H1 (cell line): ENCODE measurements around the gene SLC17A8.

Experiments
- EP300 ChIP-seq, 2 experiments: IDR thresholded peaks; 1 replicate in 1 of 2; 2 replicates in 1 of 2; pipeline ENCODE4 v1.6.1; 2011 to 2012; ENCODE audit warnings: low read depth in 2 of 2, low read length in 2 of 2, mild to moderate bottlenecking in 2 of 2, borderline replicate concordance in 1 of 2, inconsistent platforms in 1 of 2, moderate library complexity in 1 of 2
- JUN ChIP-seq: IDR thresholded peaks from 2 replicates; pipeline ENCODE4 v1.6.1; 2011; ENCODE audit warnings: low read depth, mild to moderate bottlenecking, improper control_type of control experiment, low read length
- MAFK ChIP-seq: IDR thresholded peaks from 2 replicates; pipeline ENCODE4 v1.6.1; 2012; ENCODE audit warnings: low read depth, mild to moderate bottlenecking, improper control_type of control experiment, low read length
- POLR2A ChIP-seq, 2 experiments: IDR thresholded peaks; 1 replicate in 1 of 2; 2 replicates in 1 of 2; pipeline ENCODE4 v1.6.1; 2011; ENCODE audit warnings: low read depth in 2 of 2, low read length in 2 of 2, mild to moderate bottlenecking in 2 of 2; ENCODE audit errors: control extremely low read depth in 1 of 2
- SAP30 ChIP-seq: fragments of 300-600 bp; sonication (generic); IDR thresholded peaks from 2 replicates; pipeline ENCODE4 v1.7.1; 2012; ENCODE audit warnings: low read length, moderate library complexity, mild to moderate bottlenecking, inconsistent platforms; ENCODE audit not compliant: insufficient read depth, insufficient replicate concordance
- SP1 ChIP-seq: IDR thresholded peaks from 2 replicates; pipeline ENCODE4 v1.6.1; 2011; ENCODE audit warnings: low read depth, low read length
- SRF ChIP-seq: IDR thresholded peaks from 2 replicates; pipeline ENCODE4 v1.6.1; 2011; ENCODE audit warnings: mild to moderate bottlenecking, low read depth, low read length, moderate library complexity
- SUZ12 ChIP-seq: fragments of 200-600 bp; sonication (generic); IDR thresholded peaks from 2 replicates; pipeline ENCODE4 v1.6.1; 2012; ENCODE audit warnings: mild to moderate bottlenecking, inconsistent platforms, low read length, moderate library complexity, mixed read lengths
- TF ChIP-seq, protein P1 (sequence below), 3 experiments: IDR thresholded peaks; 1 replicate in 2 of 3; 2 replicates in 1 of 3; pipeline versions ENCODE4 v1.5.1 to v1.6.1; 2011; ENCODE audit warnings: low read length in 3 of 3, mild to moderate bottlenecking in 3 of 3, inconsistent platforms in 2 of 3, low read depth in 1 of 3, moderate library complexity in 1 of 3; ENCODE audit not compliant: insufficient read depth in 1 of 3; ENCODE audit errors: control extremely low read depth in 1 of 3

DNA sequence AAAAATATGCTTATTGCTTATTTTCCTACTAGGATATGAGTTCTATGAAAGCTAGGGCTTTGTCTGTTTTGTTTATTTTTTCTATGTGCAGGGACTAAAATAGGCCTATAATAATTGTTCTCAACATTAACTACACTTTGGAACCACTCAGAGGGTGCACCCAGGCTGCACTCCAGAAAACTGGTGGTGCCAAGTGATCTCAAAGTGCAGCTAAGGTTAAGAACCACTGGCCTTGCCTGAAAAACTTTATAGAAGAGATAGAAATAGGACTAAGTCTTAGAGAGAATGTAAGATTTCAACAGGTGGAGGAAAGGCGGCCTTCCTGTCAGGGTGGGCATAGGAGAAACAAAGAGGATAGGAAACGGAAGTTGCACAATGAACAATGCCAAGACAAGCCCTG is 79.1 kb downstream of the SLC17A8 start:
- TF ChIP-seq MAFK (no peak), SRF (no peak), SP1 (no peak), POLR2A (IDR thresholded peaks at IDR 0.05; ENCODE audit: control extremely low read depth in 1 of 2, low read depth in 2 of 2, low read length in 2 of 2) (no peak), EP300 (IDR thresholded peaks at IDR 0.05; ENCODE audit: borderline replicate concordance in 1 of 2, low read depth in 2 of 2, low read length in 2 of 2) (no peak), SAP30 (no peak), SUZ12 (no peak), JUN (no peak)
- TF ChIP-seq, protein P1, sequence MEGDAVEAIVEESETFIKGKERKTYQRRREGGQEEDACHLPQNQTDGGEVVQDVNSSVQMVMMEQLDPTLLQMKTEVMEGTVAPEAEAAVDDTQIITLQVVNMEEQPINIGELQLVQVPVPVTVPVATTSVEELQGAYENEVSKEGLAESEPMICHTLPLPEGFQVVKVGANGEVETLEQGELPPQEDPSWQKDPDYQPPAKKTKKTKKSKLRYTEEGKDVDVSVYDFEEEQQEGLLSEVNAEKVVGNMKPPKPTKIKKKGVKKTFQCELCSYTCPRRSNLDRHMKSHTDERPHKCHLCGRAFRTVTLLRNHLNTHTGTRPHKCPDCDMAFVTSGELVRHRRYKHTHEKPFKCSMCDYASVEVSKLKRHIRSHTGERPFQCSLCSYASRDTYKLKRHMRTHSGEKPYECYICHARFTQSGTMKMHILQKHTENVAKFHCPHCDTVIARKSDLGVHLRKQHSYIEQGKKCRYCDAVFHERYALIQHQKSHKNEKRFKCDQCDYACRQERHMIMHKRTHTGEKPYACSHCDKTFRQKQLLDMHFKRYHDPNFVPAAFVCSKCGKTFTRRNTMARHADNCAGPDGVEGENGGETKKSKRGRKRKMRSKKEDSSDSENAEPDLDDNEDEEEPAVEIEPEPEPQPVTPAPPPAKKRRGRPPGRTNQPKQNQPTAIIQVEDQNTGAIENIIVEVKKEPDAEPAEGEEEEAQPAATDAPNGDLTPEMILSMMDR (IDR thresholded peaks at IDR 0.05; ENCODE audit: control extremely low read depth in 1 of 3, insufficient read depth in 1 of 3, low read depth in 1 of 3, low read length in 3 of 3), result no peak
